ENCODE results near the gene PDSS2. TPM values are rescaled to one million over a fixed set of nuclear protein-coding genes. Genes with fewer than 3 reads are reported as not detected.

PDSS2 gene
- total and polyA plus RNA-seq, 2 of the 4 experiments (the other 2 are of a cell fraction): 8.6 to 9.2 TPM

GRCh38 chr6:107202876-107203468 lies 256.4 kb downstream of the PDSS2 start:
- Histone ChIP-seq H3K23ac (ENCODE audit: low read depth, low read length) (no peak overlapping the region), H3K4me2 (ENCODE audit: low read depth, low read length) (no peak overlapping the region), H3K14ac (replicated peaks; ENCODE audit: low read depth, low read length) (no peak overlapping the region), H2BK120ac (ENCODE audit: low read depth, low read length) (no peak overlapping the region), H3K9me1 (ENCODE audit: insufficient read depth, low read length) (no peaks in the 10 kb centered on the region), H3K18ac (ENCODE audit: low read depth, low read length) (no peak overlapping the region), H3K36me3 (ENCODE audit: control insufficient read depth, insufficient read depth, low read length) (no peaks in the 10 kb centered on the region), H3K27ac (ENCODE audit: insufficient read depth, low read length) (no peak overlapping the region), H3K9me3 (ENCODE audit: control insufficient read depth, insufficient read depth, low read length) (no peaks in the 10 kb centered on the region), H2BK20ac (ENCODE audit: low read depth, low read length) (no peak overlapping the region), H3K4me3 (ENCODE audit: insufficient read depth, low read depth, low read length) (no peak overlapping the region), H4K91ac (ENCODE audit: insufficient read depth, low read depth, low read length) (no peak overlapping the region), H3K4me1 (ENCODE audit: control insufficient read depth, insufficient read depth, low read length) (no peaks in the 10 kb centered on the region), H2BK5ac (ENCODE audit: low read depth, low read length, poor library complexity, severe bottlenecking) (no peak overlapping the region), H3K27me3 (ENCODE audit: control insufficient read depth, insufficient read depth, low read length) (no peaks in the 10 kb centered on the region), H2AK9ac (replicated peaks; ENCODE audit: low read depth, low read length, poor library complexity) (no peak overlapping the region), H4K5ac (ENCODE audit: low read depth, low read length) (no peak overlapping the region), H2BK15ac (ENCODE audit: low read depth, low read length) (no peak overlapping the region), H3K56ac (ENCODE audit: extremely low read depth, insufficient read depth, low read length) (no peak overlapping the region), H3K4ac (ENCODE audit: low read depth, low read length) (no peak overlapping the region), H3K79me1 (ENCODE audit: low read depth in 1 of 2, low read length in 2 of 2) (no peaks in the 10 kb centered on the region), H4K8ac (ENCODE audit: low read depth in 2 of 2, low read length in 2 of 2) (no peak overlapping the region), H2AK5ac (ENCODE audit: low read depth, low read length) (no peak overlapping the region), H2AFZ (replicated peaks; ENCODE audit: low read length, poor library complexity) (no peak overlapping the region), H4K20me1 (ENCODE audit: insufficient read depth, low read length) (no peaks in the 10 kb centered on the region), H3K9ac (ENCODE audit: low read depth, low read length) (no peak overlapping the region)
- POLR2A ChIA-PET (ENCODE audit: unreplicated experiment): no interaction called here
- DNase-seq: no peak
- in situ Hi-C loops (cut with MboI; ENCODE audit: low sequenced_read_pairs): no loop called here
- CTCF ChIA-PET: interaction anchor here (0.6 kb wide), 1 partner anchor 90 kb away, joined by 3 read pairs; no protein-coding TSS in a partner anchor
- no CpG with 5 or more reads among the region's 4 CpGs for WGBS, 2 experiments (ENCODE audit: extremely low coverage in 2 of 2, insufficient read length in 1 of 2)
- TF ChIP-seq FOS (IDR thresholded peaks at IDR 0.05; ENCODE audit: low read depth, low read length): no peak
- no peak for TF ChIP-seq CEBPB (IDR thresholded peaks at IDR 0.05; ENCODE audit: low read depth, low read length)
- TF ChIP-seq MAFK (IDR thresholded peaks at IDR 0.05; ENCODE audit: low read depth, low read length): no peak
- TF ChIP-seq CHD1 (IDR thresholded peaks at IDR 0.05; ENCODE audit: low read depth, low read length): no peak
- no peak for TF ChIP-seq MAZ (IDR thresholded peaks at IDR 0.05; ENCODE audit: borderline replicate concordance, low read depth, low read length)
- TF ChIP-seq NFE2L2 (IDR thresholded peaks at IDR 0.05; ENCODE audit: low read depth, low read length): no peak
- no peak for TF ChIP-seq SMC3 (IDR thresholded peaks at IDR 0.05; ENCODE audit: low read depth, low read length)
- no peak for TF ChIP-seq RCOR1 (IDR thresholded peaks at IDR 0.05; ENCODE audit: insufficient replicate concordance, low read length)
- no peak for TF ChIP-seq USF2 (IDR thresholded peaks at IDR 0.05; ENCODE audit: low read depth, low read length)
- TF ChIP-seq RFX5 (IDR thresholded peaks at IDR 0.05; ENCODE audit: low read depth, low read length): no peak
- TF ChIP-seq ELK1 (IDR thresholded peaks at IDR 0.05; ENCODE audit: borderline replicate concordance, low read depth, low read length): no peak
- no peak for TF ChIP-seq CTCF (conservative IDR thresholded peaks at IDR 0.05; ENCODE audit: low read depth, low read length)
- TF ChIP-seq RAD21 (IDR thresholded peaks at IDR 0.05; ENCODE audit: low read length): no peak
- no peak for TF ChIP-seq POLR2A (IDR thresholded peaks at IDR 0.05; ENCODE audit: low read depth, low read length)
- no peak for TF ChIP-seq MXI1 (IDR thresholded peaks at IDR 0.05; ENCODE audit: borderline replicate concordance, low read depth, low read length)
- TF ChIP-seq BHLHE40 (IDR thresholded peaks at IDR 0.05; ENCODE audit: low read depth, low read length): no peak
- BruUV-seq (replicated peaks): no TSS peak
- intact Hi-C loops (cut with micrococcal nuclease): no loop called here
- ATAC-seq (ENCODE audit: low read depth): no peak
- dilution Hi-C loops (cut with HindIII; ENCODE audit: low sequenced_read_pairs, unreplicated experiment): no loop called here

Measured in IMR-90 (cell line).